Erythroblast (primary cell): Measurements from ENCODE around the gene FITM1.

ENCODE experiments used
- DNase-seq, 2 experiments: peaks; one replicate each; lab custom pipeline; 2025; lab: John Stamatoyannopoulos, UW
- GATA1 ChIP-seq: IDR thresholded peaks from 2 replicates; pipeline ENCODE4 v1.6.1; 2011; ENCODE audit warnings: low read depth, mild to moderate bottlenecking, control low read depth, low read length, moderate library complexity
- POLR2A ChIP-seq: IDR thresholded peaks from 2 replicates; pipeline ENCODE4 v1.6.1; 2011; ENCODE audit warnings: mild to moderate bottlenecking, low read length

FITM1 gene

DNA sequence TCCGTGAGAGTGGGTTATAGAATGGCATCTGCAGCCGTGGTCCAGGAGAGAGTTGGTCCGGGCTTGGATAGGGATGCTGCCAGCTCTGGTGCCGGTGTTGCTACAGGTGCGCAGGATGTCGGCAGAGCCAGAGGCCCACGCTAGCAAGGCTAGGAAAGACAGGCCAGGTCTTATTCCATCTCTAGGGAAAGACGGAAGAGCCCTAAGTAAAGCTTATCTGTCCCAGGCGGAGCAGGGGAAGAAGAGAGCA lies 5.0 kb downstream of the FITM1 start:
- DNase-seq: no peak
- TF ChIP-seq POLR2A: no peak

GRCh38 chr14:24135834-24136683 lies 5.6 kb downstream of the FITM1 start, which contains the start of gene PSME1:
PSME1 (plus strand) TSS chr14:24136194; CDS start chr14:24136263, 69 bp downstream.
- peak; percentile 95 to 98 for DNase-seq
- TF ChIP-seq POLR2A (peak; percentile 68), GATA1 (no peak)

DNA sequence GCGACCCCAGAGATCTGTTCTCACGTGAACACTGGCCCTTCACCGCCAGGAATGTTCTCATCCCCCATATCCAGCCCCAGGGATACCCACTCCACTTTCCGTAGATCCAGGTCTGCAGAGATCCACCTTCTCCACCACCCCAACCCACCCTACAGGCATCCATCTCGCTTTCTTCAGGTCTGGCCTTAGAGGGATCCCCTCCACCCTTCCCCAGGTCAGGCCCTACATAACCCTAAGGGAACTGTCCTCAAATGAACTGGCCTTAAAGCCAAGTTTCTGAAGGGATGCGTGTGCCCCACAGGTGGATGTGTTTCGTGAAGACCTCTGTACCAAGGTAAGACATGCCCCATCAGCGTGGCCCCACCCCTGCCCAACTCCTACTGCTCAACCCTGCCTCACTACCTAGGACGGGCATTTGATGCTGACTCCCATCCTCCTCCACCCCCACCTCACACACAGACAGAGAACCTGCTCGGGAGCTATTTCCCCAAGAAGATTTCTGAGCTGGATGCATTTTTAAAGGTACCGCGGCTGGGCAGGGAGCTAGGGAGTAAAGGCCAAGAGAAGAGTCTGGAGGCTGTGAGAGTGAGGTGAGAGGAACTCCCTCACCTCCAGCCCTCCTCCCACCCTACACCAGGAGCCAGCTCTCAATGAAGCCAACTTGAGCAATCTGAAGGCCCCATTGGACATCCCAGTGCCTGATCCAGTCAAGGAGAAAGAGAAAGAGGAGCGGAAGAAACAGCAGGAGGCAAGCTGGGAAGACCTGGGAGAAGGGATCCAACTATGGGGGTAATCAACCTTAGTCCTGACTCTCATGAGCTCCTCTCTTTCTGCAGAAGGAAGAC lies 6.4 kb downstream of the FITM1 start:
- TF ChIP-seq POLR2A (no peak), GATA1 (no peak)
- DNase-seq: no peak

GRCh38 chr14:24137529-24138395 lies 7.3 kb downstream of the FITM1 start:
- DNase-seq: no peak
- TF ChIP-seq POLR2A (no peak), GATA1 (no peak)

DNA sequence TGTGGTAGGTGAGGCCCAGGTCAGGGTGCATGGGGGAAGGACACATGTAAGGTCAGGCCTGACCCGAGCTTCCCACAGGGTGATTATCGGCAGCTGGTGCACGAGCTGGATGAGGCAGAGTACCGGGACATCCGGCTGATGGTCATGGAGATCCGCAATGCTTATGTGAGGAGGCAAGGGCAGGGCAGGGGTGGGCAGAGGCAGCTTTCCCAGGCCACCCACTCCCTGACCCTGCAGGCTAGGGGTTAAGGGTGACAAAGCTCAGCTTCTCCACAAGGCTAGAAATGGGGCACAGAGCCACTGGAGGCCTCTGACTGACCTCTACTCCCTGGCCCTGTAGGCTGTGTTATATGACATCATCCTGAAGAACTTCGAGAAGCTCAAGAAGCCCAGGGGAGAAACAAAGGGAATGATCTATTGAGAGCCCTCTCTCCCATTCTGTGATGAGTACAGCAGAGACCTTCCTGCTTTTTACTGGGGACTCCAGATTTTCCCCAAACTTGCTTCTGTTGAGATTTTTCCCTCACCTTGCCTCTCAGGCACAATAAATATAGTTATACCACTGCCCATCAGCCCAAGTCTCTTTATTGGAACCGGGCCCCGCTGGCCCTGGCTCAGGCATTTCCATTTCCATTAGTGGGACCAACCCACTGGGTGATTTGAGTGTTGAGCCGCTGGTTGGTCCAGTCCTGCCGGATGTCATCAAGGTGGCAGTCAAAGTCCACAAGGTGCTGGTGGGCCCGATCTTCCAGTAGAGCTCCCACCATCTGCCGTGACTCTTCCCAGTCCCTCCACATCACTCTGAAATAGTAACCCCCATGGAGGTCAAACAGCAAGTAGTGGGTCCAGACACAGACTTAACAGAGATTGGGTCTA lies 8.2 kb downstream of the FITM1 start:
- TF ChIP-seq GATA1 (no peak), POLR2A (no peak)
- no peak for DNase-seq

- TF ChIP-seq POLR2A (no peak), GATA1 (no peak)
- DNase-seq: no peak
These were observed 8.9 kb downstream of the FITM1 start for GRCh38 chr14:24139272-24139934.

DNA sequence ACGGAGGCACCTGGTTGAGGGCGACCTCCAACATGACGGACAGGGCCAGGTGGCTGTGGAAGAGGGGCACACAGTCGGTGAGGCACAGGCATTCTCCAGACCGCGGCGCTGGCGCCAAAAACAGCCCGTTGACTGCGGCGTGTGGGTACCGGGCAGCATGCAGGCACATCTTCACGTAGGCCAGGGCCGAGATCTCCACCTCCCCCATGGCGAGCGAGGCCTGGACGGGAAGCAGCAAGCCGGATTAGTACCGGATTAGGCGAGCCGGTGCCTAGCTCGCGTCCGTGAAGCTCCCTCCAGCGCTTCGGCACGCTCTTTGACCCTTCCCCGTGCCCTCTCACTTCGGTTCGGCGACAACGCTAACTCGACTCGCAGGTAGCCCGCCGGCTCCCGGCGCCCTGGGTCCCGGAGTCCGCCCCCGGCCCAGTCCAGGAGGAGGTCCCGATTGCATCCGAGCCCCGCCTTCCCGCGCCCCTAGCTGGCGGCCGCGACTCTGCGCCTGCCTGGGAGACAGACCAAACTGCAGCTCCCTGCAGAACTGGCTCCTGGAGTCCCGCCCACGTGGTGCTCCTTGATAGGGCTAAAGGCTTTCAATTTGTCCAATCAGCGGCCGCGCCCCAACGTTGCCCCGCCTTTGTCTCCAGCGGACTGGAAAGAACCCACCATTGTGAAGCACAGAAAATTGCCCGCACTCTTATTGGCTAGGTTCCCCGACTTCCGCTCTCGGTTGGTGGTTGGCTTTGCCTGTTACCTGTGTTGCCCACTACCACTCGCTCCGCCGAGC lies 10.8 kb downstream of the FITM1 start, which contains the start of gene EMC9:
Gene EMC9, minus strand, starts transcription at position 495 of the 784 bp plus-strand sequence. Its CDS starts 287 bp downstream, at position 208.
- TF ChIP-seq POLR2A: peak; percentile 89
- TF ChIP-seq GATA1: no peak
- DNase-seq: peak; percentile 99

- no peak for TF ChIP-seq GATA1
- TF ChIP-seq POLR2A: no peak
- no peak for DNase-seq
These were observed 13.1 kb downstream of the FITM1 start for GRCh38 chr14:24143511-24143910.

DNA sequence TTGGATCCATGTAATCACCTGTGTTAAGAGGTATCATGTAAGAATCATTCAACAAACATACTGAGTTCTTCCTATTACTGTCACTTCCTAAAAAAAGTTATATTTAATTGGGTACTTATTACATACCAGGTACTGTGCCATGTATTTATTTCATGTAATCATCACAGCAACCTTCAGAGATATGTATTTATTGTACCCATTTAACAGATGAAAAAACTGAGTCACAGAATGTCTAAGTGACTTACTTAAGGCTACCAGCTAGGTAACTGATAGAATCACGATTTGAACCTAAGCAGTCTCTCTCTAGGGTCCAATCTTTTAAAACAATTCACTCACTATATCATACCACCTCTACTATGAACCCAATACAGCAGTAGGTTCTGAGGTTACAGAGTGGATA lies 14.0 kb downstream of the FITM1 start:
- no peak for DNase-seq
- TF ChIP-seq POLR2A (no peak), GATA1 (no peak)

GRCh38 chr14:24145219-24145618 lies 14.8 kb downstream of the FITM1 start:
- DNase-seq: no peak
- TF ChIP-seq GATA1 (no peak), POLR2A (no peak)

GRCh38 chr14:24145690-24146452 lies 15.4 kb downstream of the FITM1 start:
- no peak for DNase-seq
- TF ChIP-seq GATA1: no peak
- TF ChIP-seq POLR2A: no peak
